Fibroblast of pulmonary artery (primary cell): ENCODE results near the gene GMCL2.

Source experiments
- DNase-seq: peaks from one replicate; pipeline ENCODE4 v3.0.0-alpha.2; 2010; ENCODE audit warnings: low read depth
- H3K4me3 ChIP-seq: replicated peaks from 2 replicates; pipeline ENCODE4 v1.5.1; 2011; ENCODE audit warnings: low read depth, mild to moderate bottlenecking, control low read depth, low read length, moderate library complexity
- TF ChIP-seq, protein P1 (sequence below): IDR thresholded peaks from 2 replicates; pipeline ENCODE4 v1.5.1; 2011; ENCODE audit warnings: mild to moderate bottlenecking, control low read depth, low read length, inconsistent platforms; ENCODE audit errors: missing control alignments

The GMCL2 gene

DNA sequence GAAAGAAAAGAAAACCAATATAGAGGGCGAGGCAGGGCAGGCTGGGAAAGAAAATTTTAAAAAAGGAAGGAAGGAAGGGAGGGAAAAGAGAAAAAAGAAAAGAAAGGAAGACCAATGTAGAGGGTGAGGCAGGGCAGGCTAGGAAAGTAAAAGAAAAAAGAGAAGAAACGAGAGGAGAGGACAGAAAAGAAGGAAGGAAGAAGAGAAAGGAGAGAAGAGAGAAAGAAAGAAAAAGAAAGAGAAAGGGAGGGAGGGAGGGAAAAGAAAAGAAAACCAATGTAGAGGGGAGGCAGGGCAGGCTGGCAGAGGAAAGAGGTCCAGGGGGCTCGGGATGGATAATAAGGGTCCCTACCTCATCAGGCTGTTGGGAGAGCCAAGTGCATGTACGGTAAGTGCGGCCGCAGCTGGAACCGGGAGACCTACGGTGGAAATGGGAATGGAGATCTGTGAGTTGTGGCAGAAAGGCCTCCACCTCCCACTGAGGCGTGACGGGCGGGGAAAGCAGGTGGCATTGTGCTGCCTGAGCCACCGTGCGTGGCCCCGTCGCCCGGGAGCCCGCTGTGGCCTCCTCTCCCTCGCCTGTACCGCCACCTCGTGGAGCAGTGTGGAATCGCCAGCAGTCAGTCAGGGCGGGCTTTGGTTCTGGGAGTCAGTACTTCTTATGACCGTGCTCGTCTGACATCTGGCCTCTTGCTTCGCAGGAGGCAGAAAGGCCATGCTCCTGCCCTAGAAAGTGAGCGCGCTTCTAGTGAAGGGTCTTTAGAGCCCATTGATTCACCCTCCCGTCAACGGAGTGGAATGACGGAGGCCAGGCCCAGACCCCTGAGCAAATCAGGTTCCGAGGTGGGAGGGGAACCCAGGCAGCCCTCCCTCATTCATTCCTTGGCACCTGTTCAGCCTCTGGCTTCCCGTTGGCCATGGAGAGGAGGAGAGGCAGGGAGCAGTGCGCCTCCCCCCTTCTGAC lies 23.1 kb downstream of the GMCL2 start:
- peak; percentile 74 for DNase-seq

DNA sequence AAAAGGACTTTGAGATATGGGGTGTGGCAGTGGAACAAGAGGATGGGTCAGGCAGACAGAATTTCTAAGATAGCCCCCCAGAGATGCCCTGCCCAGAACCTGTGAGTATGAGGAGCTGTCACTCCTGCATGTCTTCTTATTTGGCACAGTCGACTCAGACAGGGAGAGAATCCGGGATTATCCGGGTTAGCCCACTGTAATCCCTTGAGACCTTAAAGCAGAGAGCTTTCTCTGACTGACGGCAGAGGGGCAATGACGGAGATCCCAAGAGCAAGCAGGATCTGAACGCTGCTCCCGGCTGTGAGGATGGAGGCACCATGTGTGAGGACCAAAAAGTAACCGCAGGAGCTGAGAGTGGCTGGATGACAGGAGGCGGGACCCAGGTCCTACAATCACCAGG lies 24.7 kb downstream of the GMCL2 start:
- no peak overlapping the region for H3K4me3 ChIP-seq
- TF ChIP-seq, protein P1, sequence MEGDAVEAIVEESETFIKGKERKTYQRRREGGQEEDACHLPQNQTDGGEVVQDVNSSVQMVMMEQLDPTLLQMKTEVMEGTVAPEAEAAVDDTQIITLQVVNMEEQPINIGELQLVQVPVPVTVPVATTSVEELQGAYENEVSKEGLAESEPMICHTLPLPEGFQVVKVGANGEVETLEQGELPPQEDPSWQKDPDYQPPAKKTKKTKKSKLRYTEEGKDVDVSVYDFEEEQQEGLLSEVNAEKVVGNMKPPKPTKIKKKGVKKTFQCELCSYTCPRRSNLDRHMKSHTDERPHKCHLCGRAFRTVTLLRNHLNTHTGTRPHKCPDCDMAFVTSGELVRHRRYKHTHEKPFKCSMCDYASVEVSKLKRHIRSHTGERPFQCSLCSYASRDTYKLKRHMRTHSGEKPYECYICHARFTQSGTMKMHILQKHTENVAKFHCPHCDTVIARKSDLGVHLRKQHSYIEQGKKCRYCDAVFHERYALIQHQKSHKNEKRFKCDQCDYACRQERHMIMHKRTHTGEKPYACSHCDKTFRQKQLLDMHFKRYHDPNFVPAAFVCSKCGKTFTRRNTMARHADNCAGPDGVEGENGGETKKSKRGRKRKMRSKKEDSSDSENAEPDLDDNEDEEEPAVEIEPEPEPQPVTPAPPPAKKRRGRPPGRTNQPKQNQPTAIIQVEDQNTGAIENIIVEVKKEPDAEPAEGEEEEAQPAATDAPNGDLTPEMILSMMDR, result no peak
- DNase-seq, result no peak

More for the DNA sequence above, 23.1 kb downstream of the GMCL2 start:
- H3K4me3 ChIP-seq, result no peak overlapping the region
- TF ChIP-seq, protein P1, result peak; percentile 96

DNA sequence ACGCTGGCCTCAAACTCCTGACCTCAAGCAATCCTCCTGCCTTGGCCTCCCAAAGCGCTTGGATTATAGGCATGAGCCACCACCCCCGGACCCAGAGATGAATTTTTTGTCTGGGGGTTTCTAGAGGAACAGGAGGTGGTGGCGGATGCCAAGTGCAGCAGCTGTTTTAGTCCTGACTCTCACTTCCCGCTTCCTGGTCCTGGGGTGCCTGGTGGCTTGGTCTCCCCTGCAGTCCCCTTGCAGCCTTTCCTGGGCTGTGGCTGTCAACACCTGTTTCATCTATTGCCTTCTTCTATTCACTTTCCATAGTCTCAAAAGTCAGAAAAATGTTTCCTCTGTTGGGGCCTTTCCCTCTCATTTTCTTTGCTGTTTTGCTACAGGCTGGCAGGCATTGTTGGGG lies 27.0 kb downstream of the GMCL2 start:
- DNase-seq, result no peak
- TF ChIP-seq, protein P1, result no peak
- H3K4me3 ChIP-seq, result no peak overlapping the region

DNA sequence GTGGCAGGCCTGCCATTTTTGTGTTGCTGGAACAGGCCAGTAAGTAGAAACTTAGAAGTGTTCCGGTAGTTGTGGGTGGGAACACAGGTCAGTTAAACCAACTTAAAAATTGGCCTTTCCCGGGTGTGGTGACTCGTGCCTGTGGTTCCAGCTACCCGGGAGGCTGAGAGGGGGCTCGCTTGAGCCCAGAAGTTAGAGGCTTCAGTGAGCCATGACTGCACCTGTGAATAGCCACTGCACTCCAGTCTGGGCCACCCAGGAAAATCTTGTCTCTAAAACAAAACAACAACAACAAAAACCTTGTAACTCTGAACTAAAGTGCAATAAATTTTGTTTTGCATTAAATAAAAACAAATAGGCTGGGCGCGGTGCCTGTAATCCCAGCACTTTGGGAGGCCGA lies 32.1 kb downstream of the GMCL2 start:
- DNase-seq, result no peak
- H3K4me3 ChIP-seq, result no peak overlapping the region
- TF ChIP-seq, protein P1, result no peak

DNA sequence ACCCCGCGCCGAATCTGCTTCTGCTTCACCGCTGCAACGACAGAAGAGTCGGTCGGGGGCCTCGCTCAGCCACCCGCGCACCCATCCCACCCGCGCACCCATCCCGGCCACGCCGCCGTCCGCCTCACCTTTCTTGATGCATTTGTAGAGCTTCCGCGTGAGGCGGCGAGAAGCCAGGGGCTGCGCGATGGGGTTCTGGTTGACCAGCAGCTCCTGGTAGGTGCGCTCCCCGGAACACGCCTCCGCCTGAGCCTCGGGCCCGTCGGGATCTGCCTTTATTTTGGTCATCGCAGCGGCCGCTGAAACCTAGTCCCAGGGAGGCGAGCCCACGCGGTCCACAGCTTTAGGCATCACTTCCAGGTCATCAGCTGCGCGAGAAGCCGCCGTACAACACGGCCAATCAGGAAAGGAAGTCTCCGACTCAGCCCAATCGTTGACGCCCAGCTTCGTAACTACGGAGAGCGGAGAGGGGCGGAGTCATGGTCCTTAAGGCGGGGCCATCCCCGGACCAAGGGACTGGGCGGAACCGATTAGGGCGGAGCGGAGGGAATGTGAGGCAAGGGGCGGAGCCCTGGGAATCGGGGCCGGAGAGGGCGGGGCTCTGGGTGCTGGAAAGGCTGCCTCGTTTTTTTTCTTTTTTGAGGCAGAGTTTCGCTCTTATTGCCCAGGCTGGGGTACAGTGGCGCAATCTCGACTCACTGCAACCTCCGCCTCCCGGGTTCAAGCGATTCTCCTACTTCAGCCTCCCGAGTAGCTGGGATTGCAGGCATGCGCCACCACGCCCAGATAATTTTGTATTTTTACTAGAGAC lies 33.4 kb downstream of the GMCL2 start, which contains the start of gene NHP2:
Gene NHP2 (minus strand): TSS at position 356 of the 811 bp plus-strand sequence. CDS start 68 bp downstream, at position 288.
- peak; percentile 99 for DNase-seq
- H3K4me3 ChIP-seq, result peak within 1 kb of the TSS; percentile 73
- TF ChIP-seq, protein P1, result no peak

DNA sequence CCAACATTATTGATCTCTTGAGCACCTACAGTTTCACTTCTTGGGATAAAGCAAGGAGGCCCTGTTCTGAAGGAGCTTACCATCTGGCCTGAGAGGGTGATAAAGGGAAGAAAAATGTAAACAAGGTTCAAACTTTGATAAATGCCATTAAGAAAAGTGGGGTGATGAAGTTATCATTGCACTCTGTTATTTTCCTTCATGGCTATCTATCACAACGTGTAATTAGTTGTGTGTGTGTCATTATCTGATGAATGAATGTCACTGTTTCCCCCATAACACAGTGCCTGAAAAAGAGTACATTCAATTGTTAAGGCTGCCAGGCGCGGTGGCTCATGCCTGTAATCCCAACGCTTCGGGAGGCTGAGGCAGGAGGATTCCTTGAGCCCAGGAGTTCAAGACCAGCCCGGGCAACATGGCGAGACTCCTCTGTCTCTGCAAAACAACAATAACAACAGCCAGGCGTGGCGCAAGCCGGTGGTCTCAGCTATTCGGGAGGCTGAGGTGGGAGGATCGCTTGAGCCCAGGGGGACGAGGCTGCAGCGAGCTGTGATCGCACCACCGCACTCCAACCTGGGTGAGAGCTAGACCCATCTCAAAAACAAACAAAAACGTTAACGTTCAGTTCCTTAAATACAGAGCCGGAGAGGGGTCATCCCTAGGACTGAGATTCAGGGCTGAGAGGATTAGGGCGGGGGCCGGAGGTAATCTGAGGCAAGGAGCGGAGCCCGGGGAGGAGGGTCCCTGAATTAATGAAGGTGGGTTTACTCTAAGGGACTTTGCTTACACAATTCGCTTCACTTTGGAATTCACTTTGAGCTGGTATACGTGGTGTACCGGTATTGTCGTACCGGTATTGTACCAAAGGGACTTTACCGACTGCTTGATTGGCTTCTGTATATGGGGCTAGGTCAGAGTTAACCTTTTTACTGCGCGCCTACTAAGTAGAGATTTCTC lies 34.4 kb downstream of the GMCL2 start:
- DNase-seq, result no peak
- H3K4me3 ChIP-seq, result peak overlapping the region; percentile 73
- TF ChIP-seq, protein P1, result no peak
